Islet precursor cell (in vitro differentiated cells): ENCODE measurements around the gene WDR33.
"Not testable (repeated sequence)": the region's sequence is repeated elsewhere in the genome, so short reads cannot be mapped to it uniquely, and the experiment has no call there.

Source experiments
- DNase-seq: peaks from one replicate; pipeline ENCODE4 v3.0.0-alpha.2; 2018

WDR33 gene

GRCh38 chr2:127810619-127811396 lies at the start of gene WDR33:
Gene WDR33 (minus strand): TSS chr2:127811171. CDS start chr2:127770981, 40,190 bp downstream.
- peak; percentile 97 for DNase-seq

DNA sequence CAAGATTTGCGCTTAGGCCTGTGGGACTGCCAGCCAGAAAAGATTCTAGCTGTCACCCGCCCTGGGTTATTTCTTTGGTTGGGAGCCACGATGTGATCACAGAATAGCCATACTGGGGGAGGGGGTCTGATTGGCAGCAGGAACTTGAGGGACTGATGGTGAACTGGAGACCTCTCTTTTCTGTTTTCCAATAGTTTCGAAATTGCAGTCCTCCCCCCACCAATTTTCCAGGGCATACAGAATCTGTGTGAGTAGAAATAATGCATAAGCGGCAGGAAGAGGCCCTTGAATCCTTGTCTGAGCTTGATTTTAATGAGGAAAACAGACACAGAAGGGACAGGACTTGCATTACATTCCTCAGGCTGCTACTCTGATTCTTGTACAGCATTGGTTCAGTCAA lies 49.2 kb upstream of the WDR33 start:
- DNase-seq = no peak

- peak; percentile 97 for DNase-seq
Observed at GRCh38 chr2:127859712-127860085, 48.7 kb upstream of the WDR33 start.

- DNase-seq = no peak
Observed at GRCh38 chr2:127857265-127857808, 46.4 kb upstream of the WDR33 start.

GRCh38 chr2:127853671-127854070 lies 42.7 kb upstream of the WDR33 start:
- no peak for DNase-seq

GRCh38 chr2:127852388-127852787 lies 41.4 kb upstream of the WDR33 start:
- DNase-seq = no peak

- no peak for DNase-seq
Observed at GRCh38 chr2:127847931-127848330, 37.0 kb upstream of the WDR33 start.

- no peak for DNase-seq
Observed at GRCh38 chr2:127844973-127845372, 34.0 kb upstream of the WDR33 start.

GRCh38 chr2:127843677-127844076 lies 32.7 kb upstream of the WDR33 start:
- no peak for DNase-seq

DNA sequence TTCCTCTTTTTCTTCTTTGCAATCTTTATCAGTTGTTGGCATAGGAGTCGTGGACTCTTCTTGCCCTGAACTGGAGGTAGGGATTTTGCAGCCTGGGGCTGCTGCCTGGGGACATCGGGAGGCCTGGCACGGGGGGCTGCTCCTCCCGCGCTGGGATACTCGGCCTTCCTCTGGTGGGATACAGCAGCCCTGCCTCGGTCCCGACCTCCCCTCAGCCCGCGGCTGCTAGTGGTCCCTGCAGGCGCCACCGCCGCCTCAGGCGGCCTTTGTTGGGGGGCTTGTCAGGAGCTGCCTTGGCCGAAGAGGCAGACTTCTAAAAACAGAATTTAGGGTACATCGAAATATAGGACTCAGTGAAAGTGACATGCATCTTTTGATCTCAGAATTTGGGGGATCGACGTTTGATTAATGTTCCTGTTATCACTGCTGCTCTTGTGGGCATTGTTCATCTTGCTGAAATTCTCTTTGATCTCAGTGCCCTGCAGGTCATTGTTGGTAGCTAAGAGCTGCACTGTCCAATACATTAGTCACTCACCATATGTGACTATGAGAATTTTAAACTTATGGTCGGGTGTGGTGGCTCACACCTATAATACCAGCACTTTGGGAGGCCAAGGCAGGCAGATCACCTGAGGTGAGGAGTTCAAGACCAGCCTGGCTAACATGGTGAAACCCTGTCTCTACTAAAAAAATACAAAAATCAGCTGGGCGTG lies 30.7 kb upstream of the WDR33 start:
- DNase-seq = no peak

DNA sequence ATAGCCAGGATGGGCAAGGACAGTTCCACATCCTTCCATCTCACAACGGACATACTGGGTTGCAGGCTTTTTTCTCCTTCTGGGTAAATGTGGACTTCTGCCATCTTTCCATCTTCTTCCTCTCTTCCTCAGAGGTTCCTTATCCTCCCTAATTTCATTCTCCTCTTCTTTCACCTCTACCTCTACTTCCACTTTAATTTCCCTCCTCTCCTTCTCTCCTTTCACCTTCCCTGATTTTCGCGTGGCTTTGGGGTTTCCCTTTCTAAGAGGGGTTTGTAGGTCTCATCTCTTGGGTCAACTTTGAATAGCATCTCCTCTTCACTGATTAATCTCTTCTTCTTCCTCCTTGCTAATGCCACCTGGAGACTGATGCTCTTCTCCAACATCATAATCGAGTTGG lies 29.9 kb upstream of the WDR33 start:
- DNase-seq = no peak

- no peak for DNase-seq
Observed at GRCh38 chr2:127834951-127835350, 24.0 kb upstream of the WDR33 start.

- DNase-seq = peak; percentile 65
Observed at GRCh38 chr2:127829845-127830246, 18.9 kb upstream of the WDR33 start.

DNA sequence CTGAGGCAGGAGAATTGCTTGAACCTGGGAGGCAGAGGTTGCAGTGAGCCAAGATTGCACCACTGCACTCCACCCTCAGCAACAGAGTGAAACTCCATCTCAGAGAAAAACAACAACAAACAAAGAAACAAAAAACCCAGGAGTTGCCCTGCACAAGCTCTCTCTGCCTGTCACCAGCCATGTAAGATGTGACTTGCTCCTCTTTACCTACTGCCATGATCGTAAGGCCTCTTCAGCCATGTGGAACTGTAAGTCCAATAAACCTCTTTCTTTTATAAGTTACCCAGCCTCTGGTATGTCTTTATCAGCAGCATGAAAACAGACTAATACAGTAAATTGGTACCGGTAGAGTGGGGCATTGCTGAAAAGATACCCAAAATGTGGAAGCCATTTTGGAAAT lies 15.7 kb upstream of the WDR33 start:
- not testable (repeated sequence) for DNase-seq

DNA sequence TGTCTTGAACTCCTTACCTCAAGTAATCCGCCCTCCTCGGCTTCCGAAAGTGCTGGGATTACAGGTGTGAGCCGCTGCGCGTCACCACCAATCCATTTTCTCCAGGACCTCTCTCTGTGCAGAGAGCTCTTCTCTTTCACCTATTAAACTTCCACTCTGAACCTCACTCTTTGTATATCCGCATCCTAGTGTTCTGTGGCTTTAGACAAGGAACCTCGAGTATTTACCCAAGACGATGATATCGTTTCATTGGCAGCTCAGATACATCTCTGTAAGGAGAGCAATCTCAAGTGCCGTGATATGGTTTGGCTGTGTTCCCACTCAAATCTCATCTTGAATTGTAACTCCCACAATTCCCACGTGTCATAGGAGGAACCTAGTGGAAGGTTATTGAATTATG lies 15.1 kb upstream of the WDR33 start:
- DNase-seq = no peak

DNA sequence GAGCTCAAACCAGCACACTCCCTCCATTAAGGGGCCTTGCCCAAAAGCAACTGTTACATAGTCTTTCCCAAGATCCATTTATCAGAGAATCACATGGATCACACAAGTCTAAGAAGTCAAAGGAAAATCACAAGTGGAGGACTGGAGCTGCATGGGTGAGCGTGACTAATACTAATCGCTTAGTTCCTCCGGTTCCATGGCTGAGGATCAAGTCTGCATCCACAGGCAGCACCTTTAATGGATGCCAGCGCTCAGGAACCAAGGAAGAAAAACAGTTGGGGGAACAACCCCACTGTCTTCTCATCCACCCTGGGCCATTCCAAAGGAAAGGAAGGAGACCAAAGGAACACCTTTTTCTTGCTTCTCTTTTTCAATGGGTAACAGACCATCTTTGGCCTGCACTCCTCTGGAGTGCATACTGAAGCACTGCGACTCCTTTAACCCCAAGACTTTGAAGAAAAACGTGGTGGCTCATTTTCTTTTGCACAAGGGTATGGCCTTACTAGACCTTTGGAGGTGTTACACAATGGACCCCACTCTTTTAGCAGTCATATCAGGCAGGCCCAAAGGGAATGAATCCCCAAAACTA lies 9.2 kb upstream of the WDR33 start:
- no peak for DNase-seq

DNA sequence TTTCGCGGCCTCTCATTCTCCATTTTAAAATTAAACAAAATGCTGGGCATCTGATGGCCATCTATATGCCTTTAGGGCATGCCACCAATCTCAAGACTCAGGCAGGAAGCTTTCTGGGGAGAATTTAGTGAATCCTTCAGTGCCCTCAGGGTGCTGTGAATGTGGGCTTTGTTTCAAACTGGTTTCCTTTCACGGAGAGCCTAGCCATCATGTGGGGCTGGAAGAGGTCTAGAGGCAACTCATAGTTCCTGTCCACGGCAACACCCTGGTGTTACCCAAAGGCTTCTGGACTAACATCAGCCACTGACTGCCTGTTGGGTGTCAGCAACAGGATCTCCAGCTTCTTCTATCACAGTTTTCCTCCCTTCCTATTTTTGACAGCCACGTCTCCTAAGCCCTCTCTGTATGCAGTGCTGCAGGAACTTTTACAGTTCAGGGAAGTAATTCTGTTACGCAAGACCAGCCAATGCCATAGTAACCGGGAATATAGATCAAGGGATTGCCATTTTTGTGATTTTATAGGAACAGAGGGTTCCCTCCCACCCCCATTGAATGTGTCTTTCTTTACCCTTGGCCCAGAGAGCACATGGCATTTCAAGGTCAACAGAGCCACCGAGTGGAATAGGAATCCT lies 7.9 kb upstream of the WDR33 start:
- DNase-seq = no peak

DNA sequence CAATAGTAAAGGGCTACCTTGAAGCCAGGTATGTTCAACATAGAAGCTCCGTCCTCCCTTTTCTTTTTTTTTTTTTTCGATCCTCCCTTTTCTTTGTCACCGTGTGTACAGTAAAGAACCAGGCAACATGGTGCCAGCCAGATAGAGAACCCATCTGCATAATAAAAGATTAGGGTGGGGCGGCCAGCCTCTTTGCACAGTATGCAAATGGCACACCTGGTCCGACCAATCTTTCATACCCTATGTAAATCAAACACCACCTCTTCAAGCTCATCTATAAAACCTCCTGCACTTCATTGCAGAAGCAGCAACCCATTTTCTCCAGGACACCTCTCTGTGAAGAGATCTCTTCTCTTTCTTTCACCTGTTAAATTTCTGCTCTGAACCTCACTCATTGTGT lies 7.3 kb upstream of the WDR33 start:
- DNase-seq = no peak

DNA sequence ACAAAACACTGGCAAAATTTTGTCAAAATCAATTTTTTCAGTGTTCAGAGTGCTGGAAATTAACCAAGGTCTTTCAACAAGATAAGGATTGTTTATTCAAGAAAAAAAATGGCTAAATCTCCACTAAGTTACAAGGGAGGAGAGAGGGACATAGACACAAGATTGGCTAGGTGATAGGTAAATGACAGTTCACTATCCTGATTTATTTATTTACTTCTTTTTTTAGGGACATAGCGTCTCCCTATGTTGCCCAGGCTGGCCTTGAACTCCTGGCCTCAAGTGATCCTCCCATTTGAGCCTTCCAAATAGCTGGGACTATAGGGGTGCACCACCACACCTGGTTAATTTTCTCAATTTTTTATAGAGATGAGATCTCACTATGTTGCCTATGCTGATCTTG lies 3.7 kb upstream of the WDR33 start:
- DNase-seq = no peak

- DNase-seq = not testable (repeated sequence)
Observed at GRCh38 chr2:127812441-127812840, 1.5 kb upstream of the WDR33 start.

DNA sequence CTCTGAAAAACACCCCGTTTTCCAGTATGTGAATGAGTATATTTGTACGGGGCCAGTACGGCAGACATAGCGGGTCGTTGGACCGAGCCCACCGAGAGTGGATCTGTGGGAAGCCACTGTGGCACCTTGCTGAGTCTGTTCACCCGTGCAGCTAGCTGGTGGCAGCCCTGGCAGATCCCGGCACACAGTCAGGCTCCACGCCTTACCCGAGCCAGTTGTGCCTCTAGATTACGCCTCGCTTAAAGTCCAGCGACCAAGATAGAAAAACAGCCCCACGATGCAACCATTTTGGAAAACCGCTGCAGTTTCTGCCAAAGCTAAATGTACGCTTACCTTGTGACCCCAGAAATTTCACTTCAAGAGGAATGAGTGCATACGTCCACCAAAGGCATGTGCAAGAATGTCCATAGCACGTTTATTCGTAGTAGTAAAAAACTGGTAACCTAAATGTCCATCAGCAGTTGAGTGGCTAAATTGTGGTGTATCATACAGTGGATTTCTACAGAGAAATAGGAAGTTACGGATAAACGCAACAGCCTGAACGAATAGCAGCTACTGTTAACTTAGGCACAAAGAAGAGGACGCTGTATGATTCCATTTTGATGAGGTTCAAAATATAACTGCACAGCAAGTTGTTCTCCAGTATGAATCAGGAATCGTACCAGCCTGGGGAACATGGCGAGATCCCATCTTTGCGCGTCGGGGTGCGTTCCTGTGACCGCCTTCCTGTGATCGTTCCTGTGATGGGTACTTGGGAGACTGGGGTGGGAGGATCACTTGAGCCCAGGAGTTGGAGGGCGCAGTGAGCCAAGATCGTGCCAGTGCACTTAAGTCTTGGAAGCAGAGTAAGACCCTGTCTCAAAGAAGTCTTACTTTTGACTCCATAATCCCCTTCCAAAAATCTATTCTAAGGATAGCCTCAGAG lies 688 bp upstream of the WDR33 start:
- no peak for DNase-seq

GRCh38 chr2:127810156-127810618 lies 784 bp downstream of the WDR33 start:
- no peak for DNase-seq
